Choroid plexus epithelial cell (primary cell): ENCODE results near the gene CALML4.

Source experiments
- DNase-seq: peaks from one replicate; pipeline ENCODE4 v3.0.0-alpha.2; 2010; ENCODE audit warnings: low read depth
- H3K4me3 ChIP-seq: 2 replicates; pipeline ENCODE4 v1.5.1; 2011; ENCODE audit warnings: low read depth, mild to moderate bottlenecking, control low read depth, low read length, moderate library complexity
- TF ChIP-seq, protein P1 (sequence below): conservative IDR thresholded peaks from 2 replicates; pipeline ENCODE4 v1.5.1; 2011; ENCODE audit warnings: low read depth, mild to moderate bottlenecking, control low read depth, inconsistent platforms, low read length, moderate library complexity

CALML4 gene

GRCh38 chr15:68152342-68152741 lies 52.8 kb downstream of the CALML4 start:
- no peak for DNase-seq
- TF ChIP-seq, protein P1, sequence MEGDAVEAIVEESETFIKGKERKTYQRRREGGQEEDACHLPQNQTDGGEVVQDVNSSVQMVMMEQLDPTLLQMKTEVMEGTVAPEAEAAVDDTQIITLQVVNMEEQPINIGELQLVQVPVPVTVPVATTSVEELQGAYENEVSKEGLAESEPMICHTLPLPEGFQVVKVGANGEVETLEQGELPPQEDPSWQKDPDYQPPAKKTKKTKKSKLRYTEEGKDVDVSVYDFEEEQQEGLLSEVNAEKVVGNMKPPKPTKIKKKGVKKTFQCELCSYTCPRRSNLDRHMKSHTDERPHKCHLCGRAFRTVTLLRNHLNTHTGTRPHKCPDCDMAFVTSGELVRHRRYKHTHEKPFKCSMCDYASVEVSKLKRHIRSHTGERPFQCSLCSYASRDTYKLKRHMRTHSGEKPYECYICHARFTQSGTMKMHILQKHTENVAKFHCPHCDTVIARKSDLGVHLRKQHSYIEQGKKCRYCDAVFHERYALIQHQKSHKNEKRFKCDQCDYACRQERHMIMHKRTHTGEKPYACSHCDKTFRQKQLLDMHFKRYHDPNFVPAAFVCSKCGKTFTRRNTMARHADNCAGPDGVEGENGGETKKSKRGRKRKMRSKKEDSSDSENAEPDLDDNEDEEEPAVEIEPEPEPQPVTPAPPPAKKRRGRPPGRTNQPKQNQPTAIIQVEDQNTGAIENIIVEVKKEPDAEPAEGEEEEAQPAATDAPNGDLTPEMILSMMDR: no peak
- H3K4me3 ChIP-seq: no peak overlapping the region

- TF ChIP-seq, protein P1: no peak
- no peak overlapping the region for H3K4me3 ChIP-seq
- peak; percentile 39 for DNase-seq
Observed at GRCh38 chr15:68151277-68151676, 53.9 kb downstream of the CALML4 start.

GRCh38 chr15:68150187-68150586 lies 54.9 kb downstream of the CALML4 start:
- no peak for DNase-seq
- H3K4me3 ChIP-seq: no peak overlapping the region
- TF ChIP-seq, protein P1: no peak

- TF ChIP-seq, protein P1: no peak
- DNase-seq: peak; percentile 52
Observed at GRCh38 chr15:68149059-68149458, 56.1 kb downstream of the CALML4 start.

DNA sequence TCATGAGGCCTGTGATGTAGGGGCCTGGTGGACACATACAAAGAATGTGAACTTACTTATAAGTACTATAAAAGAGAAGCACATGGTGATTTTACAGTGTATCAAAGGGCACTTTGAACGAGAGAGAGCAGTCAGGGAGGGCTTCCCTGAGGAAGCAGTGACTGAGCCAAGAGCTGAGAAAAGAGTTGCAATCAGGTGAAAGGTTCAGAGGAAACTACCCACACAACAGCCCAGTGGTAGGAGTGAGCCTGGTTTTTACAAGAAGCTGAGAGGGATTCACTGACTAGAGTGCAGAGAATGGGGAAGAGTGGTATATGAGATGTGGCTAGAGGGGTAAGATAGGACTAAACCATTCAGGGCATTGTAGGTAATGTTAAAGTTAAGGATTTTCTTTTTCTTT lies 57.1 kb downstream of the CALML4 start:
- no peak for DNase-seq
- TF ChIP-seq, protein P1: no peak
- no peak overlapping the region for H3K4me3 ChIP-seq

More at GRCh38 chr15:68149059-68149458, 56.1 kb downstream of the CALML4 start:
- H3K4me3 ChIP-seq: no peak overlapping the region

DNA sequence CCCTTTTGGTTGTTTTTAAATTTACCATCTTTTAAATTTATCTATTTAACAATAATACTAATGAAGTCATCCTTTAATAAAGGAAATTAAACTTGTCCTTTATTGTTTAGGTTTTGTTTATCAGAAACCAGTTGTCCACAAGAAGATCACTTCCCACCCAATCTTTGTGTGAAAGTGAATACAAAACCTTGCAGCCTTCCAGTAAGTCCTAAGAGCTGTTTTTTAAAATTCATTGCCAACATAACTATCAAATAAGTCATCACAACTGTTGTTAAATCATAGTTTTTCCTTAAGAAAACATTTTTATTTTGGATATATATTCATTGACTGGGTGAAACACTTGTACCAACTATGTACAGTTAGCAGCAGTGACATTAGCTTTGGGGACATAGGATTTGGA lies 59.4 kb downstream of the CALML4 start:
- DNase-seq: peak; percentile 17
- TF ChIP-seq, protein P1: no peak
- no peak overlapping the region for H3K4me3 ChIP-seq

- H3K4me3 ChIP-seq: no peak overlapping the region
- TF ChIP-seq, protein P1: no peak
- DNase-seq: no peak
Observed at GRCh38 chr15:68143785-68144184, 61.3 kb downstream of the CALML4 start.
